ENCODE measurements around the gene KRTAP5-1.
A peak's percentile ranks its signal among the peaks of the same experiment; 100 is the strongest.
"Not testable (repeated sequence)": the region's sequence is repeated elsewhere in the genome, so short reads cannot be mapped to it uniquely, and the experiment has no call there.

Gene KRTAP5-1, protein sequence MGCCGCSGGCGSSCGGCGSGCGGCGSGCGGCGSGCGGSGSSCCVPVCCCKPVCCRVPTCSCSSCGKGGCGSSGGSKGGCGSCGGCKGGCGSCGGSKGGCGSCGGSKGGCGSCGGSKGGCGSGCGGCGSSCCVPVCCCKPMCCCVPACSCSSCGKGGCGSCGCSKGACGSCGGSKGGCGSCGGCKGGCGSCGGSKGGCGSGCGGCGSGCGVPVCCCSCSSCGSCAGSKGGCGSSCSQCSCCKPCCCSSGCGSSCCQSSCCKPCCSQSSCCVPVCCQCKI

DNA sequence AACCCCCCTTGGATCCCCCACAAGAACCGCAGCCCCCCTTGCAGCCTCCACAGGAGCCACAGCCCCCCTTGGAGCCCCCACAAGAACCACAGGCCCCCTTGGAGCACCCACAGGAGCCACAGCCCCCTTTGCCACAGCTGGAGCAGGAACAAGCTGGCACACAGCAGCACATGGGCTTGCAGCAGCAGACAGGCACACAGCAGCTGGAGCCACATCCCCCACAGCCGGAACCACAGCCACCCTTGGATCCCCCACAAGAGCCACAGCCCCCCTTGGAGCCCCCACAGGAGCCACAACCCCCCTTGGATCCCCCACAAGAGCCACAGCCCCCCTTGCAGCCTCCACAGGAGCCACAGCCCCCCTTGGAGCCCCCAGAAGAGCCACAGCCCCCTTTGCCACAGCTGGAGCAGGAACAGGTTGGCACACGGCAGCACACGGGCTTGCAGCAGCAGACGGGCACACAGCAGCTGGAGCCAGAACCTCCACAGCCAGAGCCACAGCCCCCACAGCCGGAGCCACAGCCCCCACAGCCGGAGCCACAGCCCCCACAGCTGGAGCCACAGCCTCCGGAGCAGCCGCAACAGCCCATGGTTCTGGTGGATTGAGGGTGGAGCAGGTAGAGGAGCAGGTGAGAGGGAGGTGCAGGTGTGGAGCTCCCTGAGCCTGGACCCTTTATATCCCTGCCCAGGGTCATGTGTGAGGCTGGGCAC lies at the start of gene KRTAP5-1:
TSS of gene KRTAP5-1 (minus strand) at position 623 of the 710 bp plus-strand sequence. CDS start at position 589, 34 bp downstream.
- DNase-seq (ENCODE audit: low read depth in 2 of 2), result not testable (repeated sequence)

DNA sequence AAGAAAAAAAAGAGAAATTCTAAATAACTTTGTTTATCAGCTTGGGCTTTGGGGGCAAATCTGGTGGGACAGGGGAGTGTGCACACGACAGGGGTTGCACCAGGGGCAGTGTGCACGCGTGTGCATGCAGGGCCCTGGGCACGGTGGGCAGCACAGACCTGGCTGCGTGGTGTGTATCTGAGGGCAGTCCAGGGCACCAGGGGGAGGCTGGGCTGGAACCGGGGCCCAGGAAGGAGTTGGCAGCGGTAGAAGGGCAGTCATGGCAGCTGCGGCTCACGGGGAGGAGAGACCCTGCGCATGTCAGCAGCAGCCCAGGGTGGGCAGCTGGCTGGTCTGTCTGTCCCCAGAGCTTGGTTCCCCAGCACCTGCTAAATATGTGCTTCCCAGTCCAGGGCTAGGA lies 48.8 kb upstream of the KRTAP5-1 start:
- DNase-seq (ENCODE audit: low read depth in 2 of 2), result no peak

DNA sequence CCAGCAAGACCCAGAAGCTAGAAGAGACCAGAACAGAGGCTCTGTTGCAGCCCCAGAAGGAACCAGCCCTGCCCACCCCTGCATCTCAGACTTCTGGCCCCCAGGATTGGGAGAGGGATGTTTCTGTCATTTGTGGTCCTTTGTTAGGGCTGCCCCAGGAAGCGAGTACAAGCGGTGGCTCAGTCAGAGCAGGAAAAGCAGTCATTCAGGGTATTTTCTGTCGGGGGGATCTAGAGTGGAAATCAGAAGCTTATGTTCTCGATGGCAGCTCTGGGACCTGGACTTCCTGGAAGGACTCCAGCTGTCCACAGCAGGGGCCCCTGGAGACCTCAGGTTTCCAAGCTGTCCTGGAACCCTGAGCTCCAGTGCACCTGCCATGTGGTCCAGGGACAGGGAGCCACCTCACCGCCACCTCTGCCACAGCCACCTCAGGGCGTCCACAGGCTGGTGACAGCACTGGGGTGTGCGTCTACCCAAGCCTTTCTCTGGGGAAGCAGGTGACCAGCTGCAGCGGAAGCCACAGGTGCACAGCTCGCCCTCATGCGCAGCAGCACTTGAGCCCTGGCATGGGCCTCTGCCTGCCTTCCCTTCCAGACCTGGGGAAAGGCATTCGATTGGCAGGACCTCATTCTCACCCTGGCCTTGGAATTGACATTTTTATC lies 47.1 kb upstream of the KRTAP5-1 start:
- DNase-seq (ENCODE audit: low read depth in 2 of 2), result no peak

DNA sequence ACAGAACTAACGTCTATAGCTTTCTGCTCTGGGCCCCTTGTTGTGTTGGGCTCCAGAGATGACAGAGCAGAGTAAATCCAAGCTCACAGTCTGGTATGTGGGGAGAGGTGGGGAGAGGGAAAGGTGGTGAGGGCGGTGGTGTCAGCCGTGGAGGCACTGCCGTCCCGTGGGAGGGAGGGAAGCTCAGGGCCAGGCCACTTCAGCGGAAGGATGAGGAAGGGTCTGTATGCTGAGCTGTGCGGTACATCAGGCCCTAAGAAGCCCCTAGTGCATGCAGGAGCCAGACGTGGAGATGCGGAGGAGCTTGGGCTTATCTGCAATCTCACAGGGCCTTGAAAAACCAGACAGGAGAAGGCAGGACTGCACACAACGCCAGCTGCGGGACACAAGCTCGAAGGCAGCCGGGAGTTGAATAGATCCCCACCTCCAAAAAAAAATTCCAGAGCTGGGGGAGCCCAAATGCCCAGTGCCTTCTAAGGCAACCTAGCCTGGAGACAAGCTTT lies 46.0 kb upstream of the KRTAP5-1 start:
- DNase-seq (ENCODE audit: low read depth in 2 of 2), result no peak

DNA sequence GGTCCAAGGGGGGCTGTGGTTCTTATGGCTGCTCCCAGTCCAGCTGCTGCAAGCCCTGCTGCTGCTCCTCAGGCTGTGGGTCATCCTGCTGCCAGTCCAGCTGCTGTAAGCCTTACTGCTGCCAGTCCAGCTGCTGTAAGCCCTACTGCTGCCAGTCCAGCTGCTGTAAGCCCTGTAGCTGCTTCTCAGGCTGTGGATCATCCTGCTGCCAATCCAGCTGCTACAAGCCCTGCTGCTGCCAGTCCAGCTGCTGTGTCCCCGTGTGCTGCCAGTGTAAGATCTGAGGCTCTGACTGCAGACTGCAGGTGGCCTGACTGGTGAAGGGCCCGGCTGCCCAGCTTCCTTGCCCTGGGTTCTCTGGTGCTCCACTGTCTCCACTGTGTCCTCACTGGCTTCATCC lies 45.2 kb upstream of the KRTAP5-1 start:
- no peak for DNase-seq (ENCODE audit: low read depth in 2 of 2)

DNA sequence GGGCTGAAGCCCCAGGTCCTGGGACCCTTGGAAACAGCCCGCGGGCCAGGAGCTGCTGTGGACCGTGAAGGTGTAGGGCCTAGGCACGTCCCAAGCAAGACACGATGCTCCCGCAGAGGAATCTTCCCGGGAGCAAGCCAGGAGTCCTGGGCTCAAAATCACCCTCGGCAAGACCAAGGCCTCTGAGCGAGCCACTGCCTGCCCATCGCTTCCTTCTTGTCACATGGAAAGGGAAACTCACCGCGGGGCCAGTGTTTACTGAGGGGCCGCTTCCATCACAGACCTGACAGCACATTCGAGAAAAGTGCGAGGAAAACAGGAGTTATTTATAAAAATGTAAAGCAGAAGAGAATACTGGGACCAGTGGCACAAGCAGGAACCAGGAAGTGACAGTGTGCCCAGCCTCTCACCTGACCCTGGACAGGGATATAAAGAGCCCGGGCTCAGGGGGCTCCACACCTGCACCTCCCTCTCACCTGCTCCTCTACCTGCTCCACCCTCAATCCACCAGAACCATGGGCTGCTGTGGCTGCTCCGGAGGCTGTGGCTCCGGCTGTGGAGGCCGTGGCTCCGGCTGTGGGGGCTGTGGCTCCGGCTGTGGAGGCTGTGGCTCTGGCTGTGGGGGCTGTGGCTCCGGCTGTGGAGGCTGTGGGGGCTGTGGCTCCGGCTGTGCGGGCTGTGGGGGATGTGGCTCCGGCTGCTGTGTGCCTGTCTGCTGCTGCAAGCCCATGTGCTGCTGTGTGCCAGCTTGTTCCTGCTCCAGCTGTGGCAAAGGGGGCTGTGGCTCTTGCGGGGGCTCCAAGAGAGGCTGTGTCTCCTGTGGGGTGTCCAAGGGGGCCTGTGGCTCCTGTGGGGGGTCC lies 44.5 kb upstream of the KRTAP5-1 start, which contains the start of gene KRTAP5-5:
TSS of gene KRTAP5-5 (plus strand) at position 450 of the 860 bp plus-strand sequence. CDS start at position 516, 66 bp downstream.
- DNase-seq (ENCODE audit: low read depth in 2 of 2), result no peak

DNA sequence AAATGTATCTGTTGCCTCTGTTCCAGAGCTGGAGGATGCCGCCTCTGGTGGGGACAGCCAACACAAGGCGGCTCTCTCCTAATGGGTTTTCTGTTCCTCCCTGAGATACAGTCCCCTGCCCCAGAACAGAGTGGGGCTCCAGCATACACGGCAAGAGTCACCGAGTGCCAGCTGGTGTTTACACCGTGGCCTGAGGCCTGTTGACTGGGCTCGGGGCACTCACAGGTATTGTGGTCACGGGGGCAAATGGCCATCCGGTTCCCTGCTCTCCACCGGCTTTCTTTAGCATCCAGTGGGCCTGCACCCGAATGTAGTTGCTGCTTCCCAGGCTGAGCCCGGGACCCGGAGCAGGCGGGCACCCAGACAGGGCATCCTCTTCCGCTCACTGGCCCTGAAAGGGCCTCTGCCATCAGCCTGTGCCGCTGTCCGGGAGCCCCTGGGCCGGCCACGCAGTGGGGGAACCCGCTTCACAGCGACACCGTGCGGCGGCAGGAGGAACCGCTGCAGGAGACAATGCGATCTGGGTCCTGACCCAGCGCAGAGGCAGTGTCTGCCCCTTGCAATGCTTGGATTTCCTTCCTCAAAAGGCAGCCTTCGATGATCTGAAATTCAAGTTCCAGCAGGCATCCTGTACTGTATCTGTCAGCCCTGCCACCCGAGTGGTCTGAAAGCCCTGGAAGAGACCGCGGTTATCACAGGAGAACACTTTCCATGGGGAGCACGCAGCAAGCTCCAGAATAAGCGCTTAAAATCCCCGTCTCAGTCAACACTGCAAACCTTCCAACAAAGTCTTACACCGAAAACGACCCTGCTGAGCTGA lies 43.6 kb upstream of the KRTAP5-1 start:
- DNase-seq (ENCODE audit: low read depth in 2 of 2), result peak; percentile 53 to 58

DNA sequence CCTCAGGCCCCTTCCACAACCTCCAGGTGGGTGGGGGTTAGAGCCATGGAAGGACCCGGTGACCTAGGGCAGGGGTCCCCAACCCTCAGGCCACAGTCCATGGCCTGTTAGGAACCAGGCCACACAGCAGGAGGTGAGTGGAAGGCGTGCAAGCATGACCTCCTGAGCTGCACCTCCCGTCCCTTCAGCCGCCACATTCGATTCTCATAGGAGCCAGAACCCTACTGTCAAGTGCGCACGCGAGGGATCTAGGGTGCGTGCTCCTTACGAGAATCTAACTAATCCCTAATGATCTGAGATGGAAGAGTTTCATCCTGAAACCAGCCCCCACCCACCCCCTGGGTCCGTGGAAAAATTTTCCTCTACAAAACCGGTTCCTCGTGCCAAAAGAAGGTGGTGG lies 40.5 kb upstream of the KRTAP5-1 start:
- DNase-seq (ENCODE audit: low read depth in 2 of 2), result no peak

DNA sequence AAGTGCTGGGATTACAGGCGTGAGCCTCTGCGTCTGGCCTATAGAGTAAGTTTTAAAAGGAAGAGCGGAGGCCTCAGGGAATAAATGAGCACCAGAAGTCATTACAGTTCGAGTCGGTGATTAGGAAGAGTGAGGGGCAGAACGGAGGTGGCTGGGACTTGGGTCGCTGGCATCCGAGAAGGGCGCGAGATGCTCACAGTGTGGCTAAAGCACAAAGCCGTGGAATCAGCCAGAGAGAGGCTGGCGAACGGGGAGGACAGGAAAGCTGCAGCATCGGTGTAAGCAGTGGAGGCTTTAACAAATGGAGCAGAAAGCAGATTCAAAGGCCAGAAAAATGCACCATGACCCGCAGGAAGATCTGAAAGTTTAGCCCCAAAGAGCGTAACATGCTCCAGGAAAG lies 39.5 kb upstream of the KRTAP5-1 start:
- DNase-seq (ENCODE audit: low read depth in 2 of 2), result no peak

DNA sequence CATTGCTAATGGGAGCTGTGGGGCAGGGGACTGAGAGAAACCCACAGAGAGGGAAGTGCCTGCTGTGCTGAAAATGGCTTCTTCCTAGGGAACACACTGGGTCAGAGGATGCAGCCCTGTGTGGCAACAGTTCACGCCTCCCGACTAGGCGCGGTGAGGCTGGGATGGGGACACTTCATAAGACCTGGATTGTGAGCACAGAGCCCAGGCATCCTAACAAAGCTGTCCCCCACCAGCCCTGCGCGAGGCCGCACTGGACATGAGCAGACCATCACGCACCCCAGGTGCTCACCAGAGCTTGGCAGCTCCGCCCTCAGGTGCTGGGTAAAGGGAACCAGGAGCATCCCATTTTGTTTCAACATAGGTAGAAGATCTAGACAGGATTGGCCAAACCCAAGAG lies 38.6 kb upstream of the KRTAP5-1 start:
- DNase-seq (ENCODE audit: low read depth in 2 of 2), result no peak

DNA sequence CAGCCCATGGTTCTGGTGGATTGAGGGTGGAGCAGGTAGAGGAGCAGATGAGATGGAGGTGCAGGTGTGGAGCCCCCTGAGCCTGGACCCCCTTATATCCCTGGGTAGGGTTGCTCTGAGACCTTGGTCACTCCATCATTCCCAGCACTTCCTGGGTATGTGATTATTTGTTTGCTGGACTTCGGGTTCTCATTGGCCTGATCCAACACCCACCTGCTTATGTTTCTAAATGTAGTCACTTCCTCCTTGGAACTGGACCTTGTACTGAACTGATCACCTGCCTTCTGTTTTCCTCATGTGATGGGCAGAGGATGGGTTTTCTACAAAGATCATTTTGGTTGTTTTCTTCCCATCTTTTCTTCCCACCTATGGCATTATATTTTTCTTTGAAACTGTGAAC lies 37.0 kb upstream of the KRTAP5-1 start, which contains the start of gene KRTAP5-4:
TSS of gene KRTAP5-4 (minus strand) at position 53 of the 400 bp plus-strand sequence. CDS start at position 8, 45 bp downstream.
- no peak for DNase-seq (ENCODE audit: low read depth in 2 of 2)

DNA sequence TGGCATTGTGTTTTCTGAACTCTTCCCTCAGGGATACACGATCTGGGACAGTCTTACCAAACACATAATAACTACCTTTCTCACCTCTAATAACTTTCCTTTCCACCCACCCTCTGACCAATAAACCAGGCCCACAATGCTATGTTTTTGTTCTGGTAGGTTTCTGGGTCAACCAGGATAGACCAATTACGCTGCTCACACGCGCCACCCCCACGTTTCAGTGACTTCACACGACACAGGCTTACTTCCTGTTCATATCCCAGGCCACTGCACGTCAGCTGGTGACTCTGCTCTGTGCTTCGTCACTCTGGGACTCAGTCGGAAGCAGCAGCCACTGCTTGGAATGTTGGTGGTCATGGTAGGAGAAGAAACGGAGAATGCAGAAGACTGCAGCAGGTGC lies 34.4 kb upstream of the KRTAP5-1 start:
- DNase-seq (ENCODE audit: low read depth in 2 of 2), result no peak

DNA sequence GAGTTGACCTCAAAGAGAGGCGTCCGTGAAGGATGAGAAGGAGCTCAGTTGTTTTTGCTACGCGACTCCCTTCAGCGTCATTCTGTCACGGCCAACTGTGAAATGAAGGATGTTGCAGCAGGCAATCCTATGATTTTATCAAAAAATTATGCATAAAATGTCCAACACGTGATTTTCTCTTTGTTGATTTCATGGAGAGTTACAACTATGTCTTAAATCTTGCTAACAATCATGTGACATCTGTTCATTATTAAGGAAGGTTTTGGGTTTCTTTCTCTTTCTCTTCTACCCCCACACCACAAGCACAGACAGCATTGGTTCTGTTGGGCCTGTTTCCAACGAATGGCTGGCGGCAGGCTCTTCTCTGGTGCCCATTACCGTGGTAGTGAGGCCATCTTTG lies 33.1 kb upstream of the KRTAP5-1 start:
- DNase-seq (ENCODE audit: low read depth in 2 of 2), result no peak

DNA sequence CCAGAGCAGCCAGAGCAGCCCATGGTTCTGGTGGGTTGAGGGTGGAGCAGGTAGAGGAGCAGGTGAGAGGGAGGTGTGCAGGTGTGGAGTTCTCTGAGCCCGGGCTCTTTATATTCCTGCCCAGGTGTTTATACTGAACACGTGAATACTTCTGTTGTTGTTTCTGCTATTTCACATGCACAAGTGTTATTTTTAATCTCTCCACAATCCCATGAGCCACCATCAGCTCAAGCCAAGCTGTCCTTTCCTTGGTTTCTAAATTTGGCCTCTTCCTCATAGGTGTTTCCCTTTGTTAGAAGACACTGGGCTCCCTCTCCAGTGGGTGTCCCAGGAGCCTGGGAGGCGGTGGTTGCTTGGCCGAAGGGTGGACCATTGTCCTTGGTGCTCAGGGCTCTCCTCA lies 23.3 kb upstream of the KRTAP5-1 start, which contains the start of gene KRTAP5-3:
TSS of gene KRTAP5-3 (minus strand) at position 101 of the 400 bp plus-strand sequence. CDS start at position 23, 78 bp downstream.
- no peak for DNase-seq (ENCODE audit: low read depth in 2 of 2)

DNA sequence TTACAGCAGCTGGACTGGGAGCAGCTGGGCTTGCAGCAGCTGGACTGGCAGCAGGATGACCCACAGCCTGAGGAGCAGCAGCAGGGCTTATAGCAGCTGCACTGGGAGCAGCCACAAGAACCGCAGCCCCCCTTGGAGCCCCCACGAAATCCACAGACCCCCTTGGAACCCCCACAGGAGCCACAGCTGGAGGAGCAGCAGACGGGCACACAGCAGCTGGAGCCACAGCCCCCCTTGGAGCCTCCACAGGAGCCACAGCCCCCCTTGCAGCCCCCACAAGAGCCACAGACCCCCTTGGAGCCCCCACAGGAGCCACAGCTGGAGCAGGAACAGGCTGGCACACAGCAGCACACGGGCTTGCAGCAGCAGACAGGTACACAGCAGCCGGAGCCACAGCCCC lies 22.8 kb upstream of the KRTAP5-1 start:
- DNase-seq (ENCODE audit: low read depth in 2 of 2), result not testable (repeated sequence)

DNA sequence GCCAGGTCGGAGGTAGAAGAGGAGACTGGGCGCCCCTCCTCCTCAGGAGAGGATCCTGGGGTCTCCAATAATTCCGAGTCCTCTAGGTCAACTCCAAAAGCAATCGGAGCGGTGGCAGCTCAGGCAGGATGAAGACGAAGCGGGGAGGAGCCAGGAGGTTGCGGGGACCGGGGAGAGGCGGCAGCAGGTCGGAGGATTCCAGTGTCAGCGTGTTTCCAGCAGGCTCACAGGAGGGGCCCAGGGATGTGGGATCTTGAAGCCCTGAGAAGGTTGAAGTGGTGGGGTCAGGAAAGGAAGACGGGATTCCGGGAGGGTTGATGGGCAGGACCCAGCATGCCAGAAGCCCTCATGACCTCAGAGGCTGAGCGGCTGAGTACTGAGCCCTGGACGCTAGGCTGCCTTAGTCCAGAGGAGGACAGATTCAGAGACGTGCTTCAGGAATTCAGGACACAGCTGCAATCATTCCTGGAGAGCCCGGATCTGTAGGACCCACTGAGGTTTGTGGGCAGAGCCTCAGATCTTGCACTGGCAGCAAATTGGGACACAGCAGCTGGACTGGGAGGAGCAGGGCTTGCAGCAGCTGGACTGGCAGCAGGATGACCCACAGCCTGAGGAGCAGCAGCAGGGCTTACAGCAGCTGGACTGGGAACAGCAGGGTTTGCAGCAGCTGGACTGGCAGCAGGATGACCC lies 22.2 kb upstream of the KRTAP5-1 start:
- DNase-seq (ENCODE audit: low read depth in 2 of 2), result not testable (repeated sequence)

DNA sequence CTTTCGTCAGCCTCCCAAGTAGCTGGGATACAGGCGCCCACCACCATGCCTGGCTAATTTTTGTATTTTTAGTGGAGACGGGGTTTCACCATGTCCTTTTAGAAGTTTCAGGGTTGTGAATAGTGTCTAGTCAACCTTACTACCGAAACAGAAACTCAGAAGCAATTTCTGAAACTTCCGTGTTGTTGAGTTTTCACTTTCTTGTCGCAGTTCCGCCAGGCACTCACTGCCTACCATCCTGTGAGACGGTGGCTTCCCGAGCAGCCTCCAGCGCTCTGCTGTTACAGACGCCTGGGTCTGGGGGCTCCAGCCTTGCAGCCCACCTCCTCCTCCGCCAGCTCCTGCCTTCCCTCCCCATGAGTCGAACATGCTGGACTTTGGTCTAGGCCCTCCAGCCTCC lies 20.8 kb upstream of the KRTAP5-1 start:
- peak in 1 of 2 donors; percentile 7 for DNase-seq (ENCODE audit: low read depth in 2 of 2)

DNA sequence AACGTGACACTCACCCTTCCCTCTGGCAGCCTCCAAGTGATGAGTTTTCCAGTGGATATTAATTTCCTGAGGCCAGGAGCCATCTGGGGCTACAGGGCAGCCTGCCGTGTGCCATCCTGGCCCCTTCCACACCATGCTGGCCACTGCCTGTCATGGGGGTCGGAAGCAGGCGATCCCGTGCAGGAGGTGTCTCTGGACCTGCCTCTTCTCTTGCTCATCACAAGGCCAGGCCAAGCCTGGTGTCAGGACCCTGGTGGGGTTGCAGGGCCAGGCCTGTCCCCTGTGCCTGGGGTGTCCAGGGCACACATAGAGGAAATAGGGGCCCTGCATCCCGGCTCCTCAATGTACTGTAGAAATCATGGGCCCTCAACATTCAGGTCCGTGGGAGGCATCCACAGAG lies 19.6 kb upstream of the KRTAP5-1 start:
- no peak for DNase-seq (ENCODE audit: low read depth in 2 of 2)

DNA sequence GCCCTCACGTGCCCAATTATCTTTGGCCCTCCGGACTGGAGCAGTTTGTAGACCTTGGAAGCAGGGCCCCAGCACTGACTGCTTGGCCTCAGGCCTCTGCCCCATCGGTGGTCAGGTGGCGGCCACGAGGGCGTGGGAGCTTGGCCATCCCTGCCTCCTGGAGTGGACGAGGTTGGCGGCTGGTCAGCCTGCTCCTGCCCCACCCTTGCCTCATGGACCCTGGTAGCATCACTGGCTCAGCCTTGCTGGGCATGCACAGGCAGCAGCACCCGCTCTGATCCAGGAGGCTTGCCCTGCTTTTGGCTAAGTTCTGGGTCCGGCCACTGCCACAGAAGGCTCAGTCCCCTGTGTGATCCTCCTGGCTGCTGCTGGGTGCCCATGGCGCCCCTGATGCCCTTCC lies 19.1 kb upstream of the KRTAP5-1 start:
- no peak for DNase-seq (ENCODE audit: low read depth in 2 of 2)

DNA sequence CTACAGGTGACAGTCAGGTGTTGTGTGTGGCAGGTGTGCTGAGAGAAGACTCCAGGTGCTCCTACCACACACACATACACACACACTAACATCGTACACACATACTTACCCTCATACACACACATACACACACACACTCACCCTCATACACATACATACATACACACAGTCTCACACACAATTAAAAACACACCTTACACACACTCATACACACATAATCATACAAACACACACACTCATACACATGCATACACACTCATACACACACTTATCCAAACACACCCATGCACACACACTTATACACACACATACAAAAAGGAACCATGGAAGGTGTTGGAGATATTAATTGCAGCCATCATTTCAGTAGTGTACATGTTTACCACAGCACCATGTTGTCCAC lies 18.5 kb upstream of the KRTAP5-1 start:
- no peak for DNase-seq (ENCODE audit: low read depth in 2 of 2)
